Measurements from ENCODE around the gene PCGF3.
"Not testable (repeated sequence)": the region's sequence is repeated elsewhere in the genome, so short reads cannot be mapped to it uniquely, and the experiment has no call there.

Gene PCGF3

DNA sequence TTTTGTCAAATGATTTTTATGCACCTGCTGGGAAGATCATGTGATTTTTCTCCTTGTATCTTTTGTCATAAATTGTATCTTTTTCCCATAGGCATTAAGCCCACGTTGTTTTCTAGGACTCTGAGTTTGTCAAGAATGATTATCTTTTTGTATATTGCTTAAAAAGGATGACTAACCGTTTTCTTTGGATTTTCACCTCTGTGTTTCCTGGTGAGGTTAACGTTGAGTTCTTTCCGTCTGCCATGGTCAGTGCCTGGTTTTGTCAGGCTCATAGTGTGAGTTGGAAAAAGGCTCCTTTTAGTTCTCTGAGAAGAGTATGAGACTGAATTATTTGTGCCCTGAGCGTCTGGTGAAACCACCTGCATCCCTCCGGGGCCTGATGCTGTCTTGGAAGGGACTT is 21.9 kb downstream of the PCGF3 start:
- Mint-ChIP-seq H3K27me3 (no peaks in the 10 kb centered on the region), H3K36me3 (ENCODE audit: low read depth) (peaks cover 31% of the 10 kb centered on the region), H3K4me3 (no peak overlapping the region), H3K9me3 (no peaks in the 10 kb centered on the region), H3K27ac (no peak overlapping the region), H3K4me1 (ENCODE audit: low read depth) (peaks cover 23% of the 10 kb centered on the region)
- DNase-seq = no peak

DNA sequence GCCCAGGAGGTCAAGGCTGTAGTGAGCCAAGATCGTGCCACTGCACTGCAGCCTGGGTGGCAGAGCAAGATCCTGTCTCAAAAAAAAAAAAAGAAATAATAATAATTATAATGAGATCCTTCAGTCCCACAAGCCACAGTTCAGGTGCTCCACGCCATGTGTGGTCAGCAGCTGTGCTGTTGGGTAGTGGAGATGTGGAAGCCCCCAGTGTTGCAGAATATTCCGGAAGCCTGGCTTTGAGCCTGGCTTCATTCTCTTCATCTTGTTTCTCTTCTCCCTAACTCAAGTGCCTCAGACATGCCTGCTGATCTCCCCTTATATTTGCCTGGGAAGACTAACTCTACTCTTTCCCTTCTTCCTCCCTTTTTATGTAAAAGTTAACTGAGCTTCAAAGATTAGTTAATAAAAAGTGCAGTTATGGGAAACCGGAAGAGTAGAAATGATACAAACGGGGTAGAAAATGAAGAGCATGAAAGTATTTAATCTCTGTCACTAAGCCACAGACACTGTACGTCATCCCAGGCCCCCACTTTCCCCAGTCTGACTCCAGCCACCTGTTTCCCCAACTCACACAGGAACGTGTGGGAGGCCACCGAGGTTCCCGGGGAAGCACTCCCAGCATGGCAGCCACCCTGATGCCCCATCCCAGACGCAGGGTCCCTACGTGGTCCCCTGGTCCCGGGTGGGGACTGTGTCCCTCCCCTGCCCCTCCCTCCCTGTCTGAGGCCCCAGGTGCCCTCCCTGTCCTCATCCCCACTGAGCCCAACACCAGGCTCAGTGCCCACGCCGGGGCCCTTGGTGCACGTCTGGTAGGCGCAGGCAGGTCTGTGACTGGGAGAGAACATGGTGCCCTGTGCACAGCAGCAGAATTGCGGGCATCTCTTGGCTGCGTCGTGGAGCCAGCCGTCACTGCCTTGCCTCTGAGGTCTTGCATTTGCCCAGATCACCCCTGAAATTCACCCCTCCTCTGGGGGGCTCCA is 24.0 kb downstream of the PCGF3 start:
- Mint-ChIP-seq H3K27me3 (no peaks in the 10 kb centered on the region), H3K4me3 (no peak overlapping the region), H3K9me3 (no peaks in the 10 kb centered on the region), H3K4me1 (ENCODE audit: low read depth) (peaks cover 20% of the 10 kb centered on the region), H3K27ac (no peak overlapping the region), H3K36me3 (ENCODE audit: low read depth) (peaks cover 35% of the 10 kb centered on the region)
- no peak for DNase-seq

DNA sequence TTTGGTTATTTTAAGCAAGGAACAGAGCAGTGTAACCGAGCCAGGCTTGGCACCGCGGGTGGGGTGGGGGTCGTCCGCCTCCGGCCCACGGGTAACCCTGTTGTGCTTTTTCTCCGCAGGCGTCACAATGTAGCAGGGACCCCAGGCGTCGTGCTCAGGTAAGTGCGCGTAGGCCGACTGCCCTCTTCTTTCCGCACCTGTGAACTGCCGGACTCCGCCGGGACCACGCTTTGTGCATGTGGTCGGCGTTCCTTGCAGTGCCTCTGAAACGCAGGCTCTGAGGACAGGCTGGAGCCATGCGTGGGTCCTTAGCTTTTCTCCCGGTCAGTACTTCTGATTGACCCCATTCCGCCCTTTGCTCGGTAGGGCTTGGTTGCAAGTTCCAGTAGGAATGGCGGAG is 24.9 kb downstream of the PCGF3 start:
- Mint-ChIP-seq H3K4me1 (ENCODE audit: low read depth) (peaks cover 14% of the 10 kb centered on the region), H3K36me3 (ENCODE audit: low read depth) (peaks cover 41% of the 10 kb centered on the region), H3K9me3 (no peaks in the 10 kb centered on the region), H3K4me3 (no peak overlapping the region), H3K27me3 (no peaks in the 10 kb centered on the region), H3K27ac (no peak overlapping the region)
- DNase-seq = no peak

- Mint-ChIP-seq H3K36me3 (ENCODE audit: low read depth) (peaks cover 43% of the 10 kb centered on the region), H3K4me1 (ENCODE audit: low read depth) (peaks cover 11% of the 10 kb centered on the region)
- not testable (repeated sequence) for H3K9me3 Mint-ChIP-seq, H3K27ac Mint-ChIP-seq, DNase-seq, H3K4me3 Mint-ChIP-seq, H3K27me3 Mint-ChIP-seq
Observed at GRCh38 chr4:730946-731904, 25.6 kb downstream of the PCGF3 start.

DNA sequence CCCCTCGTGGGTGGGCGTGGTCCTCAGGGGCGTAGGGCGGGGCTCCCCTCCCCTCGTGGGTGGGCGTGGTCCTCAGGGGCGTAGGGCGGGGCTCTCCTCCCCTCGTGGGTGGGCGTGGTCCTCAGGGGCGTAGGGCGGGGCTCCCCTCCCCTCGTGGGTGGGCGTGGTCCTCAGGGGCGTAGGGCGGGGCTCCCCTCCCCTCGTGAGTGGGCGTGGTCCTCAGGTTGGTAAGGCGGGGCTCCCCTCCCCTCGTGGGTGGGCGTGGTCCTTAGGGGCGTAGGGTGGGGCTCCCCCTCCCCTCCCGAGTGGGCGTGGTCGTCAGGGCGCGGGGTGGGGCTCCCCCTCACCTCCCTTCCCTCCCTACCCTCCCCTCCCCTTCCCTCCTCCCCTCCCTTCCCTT is 26.3 kb downstream of the PCGF3 start:
- H3K4me3 Mint-ChIP-seq; DNase-seq; H3K9me3 Mint-ChIP-seq; H3K27me3 Mint-ChIP-seq; H3K27ac Mint-ChIP-seq; H3K4me1 Mint-ChIP-seq (ENCODE audit: low read depth): not testable (repeated sequence)
- H3K36me3 Mint-ChIP-seq (ENCODE audit: low read depth) = peaks cover 41% of the 10 kb centered on the region

DNA sequence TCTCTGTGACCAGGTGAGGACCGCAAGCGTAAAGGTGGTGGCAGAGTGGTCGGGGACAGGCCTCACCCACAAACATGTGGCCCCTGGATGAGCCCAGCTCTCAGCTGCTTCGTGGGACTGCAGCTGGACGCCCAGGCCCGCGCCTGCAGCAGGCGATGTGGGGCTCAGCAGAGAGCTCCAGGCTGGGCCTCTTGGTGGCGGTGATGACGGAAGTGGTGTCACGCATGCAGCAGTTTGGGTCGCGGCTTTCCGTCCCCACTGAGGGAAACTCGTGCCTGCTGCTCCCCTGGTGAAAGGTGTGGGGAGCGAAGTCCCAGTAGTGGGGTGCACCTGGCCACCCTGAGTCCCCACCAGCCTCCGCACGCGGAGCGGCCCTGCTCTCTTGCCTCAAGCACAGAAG is 26.9 kb downstream of the PCGF3 start:
- no peak overlapping the region for H3K27ac Mint-ChIP-seq
- H3K36me3 Mint-ChIP-seq (ENCODE audit: low read depth) = peaks cover 46% of the 10 kb centered on the region
- peaks cover 4% of the 10 kb centered on the region for H3K4me1 Mint-ChIP-seq (ENCODE audit: low read depth)
- H3K27me3 Mint-ChIP-seq = no peaks in the 10 kb centered on the region
- no peaks in the 10 kb centered on the region for H3K9me3 Mint-ChIP-seq
- no peak overlapping the region for H3K4me3 Mint-ChIP-seq
- no peak for DNase-seq

DNA sequence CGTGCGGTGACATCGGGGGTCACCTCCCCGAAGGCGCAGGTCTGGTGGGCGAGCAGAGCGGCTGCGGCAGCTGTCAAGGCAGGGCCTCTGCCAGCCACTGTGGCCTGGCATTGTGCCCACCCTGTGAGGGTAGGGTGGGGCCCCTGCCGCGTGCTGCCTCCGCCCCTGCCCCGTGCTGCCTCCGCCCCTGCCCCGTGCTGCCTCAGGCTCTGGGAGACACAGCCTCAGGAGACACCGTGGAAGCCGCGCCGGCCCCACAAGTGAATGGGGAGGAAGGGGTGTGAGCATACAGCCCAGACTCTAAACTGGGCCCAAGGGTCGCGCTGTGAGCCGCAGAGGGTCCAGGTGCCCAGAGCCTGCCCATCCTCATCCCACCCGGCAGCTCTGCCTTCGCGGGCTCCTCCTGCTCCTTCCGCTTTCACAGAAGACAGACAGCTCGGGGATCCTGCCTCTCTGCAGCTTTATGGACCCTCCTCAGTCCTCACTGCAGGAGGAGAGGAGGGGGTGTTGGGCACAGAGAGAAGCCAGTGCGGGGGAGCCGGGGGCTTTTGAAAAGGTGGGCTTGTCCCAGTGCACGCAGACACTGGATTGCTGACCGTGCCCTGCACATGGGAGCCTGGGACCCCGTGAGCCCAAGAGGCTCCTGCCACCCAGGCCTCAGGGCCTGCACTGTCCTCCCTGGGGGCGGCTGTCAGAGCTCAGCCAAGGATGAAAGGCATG is 27.4 kb downstream of the PCGF3 start:
- Mint-ChIP-seq H3K27ac (peak overlapping the region; percentile 50), H3K4me3 (no peak overlapping the region), H3K27me3 (no peaks in the 10 kb centered on the region), H3K36me3 (ENCODE audit: low read depth) (peaks cover 52% of the 10 kb centered on the region), H3K4me1 (ENCODE audit: low read depth) (no peaks in the 10 kb centered on the region), H3K9me3 (no peaks in the 10 kb centered on the region)
- DNase-seq = no peak

GRCh38 chr4:733631-733980 is 28.0 kb downstream of the PCGF3 start:
- no peaks in the 10 kb centered on the region for H3K27me3 Mint-ChIP-seq
- peak overlapping the region; percentile 50 for H3K27ac Mint-ChIP-seq
- no peaks in the 10 kb centered on the region for H3K4me1 Mint-ChIP-seq (ENCODE audit: low read depth)
- no peak overlapping the region for H3K4me3 Mint-ChIP-seq
- no peak for DNase-seq
- peaks cover 54% of the 10 kb centered on the region for H3K36me3 Mint-ChIP-seq (ENCODE audit: low read depth)
- no peaks in the 10 kb centered on the region for H3K9me3 Mint-ChIP-seq

DNA sequence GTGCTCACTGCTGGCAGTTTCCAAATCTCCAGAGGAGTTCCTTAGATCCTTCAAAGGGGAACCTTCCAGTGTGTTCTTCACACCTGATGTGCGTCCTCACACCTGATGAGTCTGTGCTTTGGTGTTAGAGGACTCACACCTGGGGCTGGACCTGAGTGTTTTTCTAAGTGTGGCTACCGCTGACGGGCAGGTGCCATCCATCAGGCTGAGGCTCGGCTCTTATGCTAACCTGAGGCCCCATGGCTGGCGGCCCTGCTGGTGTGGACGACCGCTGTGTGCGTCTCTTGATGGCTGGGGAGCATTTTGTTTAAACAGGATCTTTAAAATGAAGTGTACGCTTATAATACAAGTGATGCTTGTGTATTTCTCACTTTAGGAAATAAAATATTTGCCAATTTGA is 28.4 kb downstream of the PCGF3 start:
- Mint-ChIP-seq H3K27ac (no peak overlapping the region), H3K36me3 (ENCODE audit: low read depth) (peaks cover 56% of the 10 kb centered on the region), H3K9me3 (no peaks in the 10 kb centered on the region), H3K27me3 (no peaks in the 10 kb centered on the region), H3K4me1 (ENCODE audit: low read depth) (no peaks in the 10 kb centered on the region), H3K4me3 (no peak overlapping the region)
- DNase-seq = no peak

GRCh38 chr4:734951-735350 is 29.3 kb downstream of the PCGF3 start:
- Mint-ChIP-seq H3K4me3 (no peak overlapping the region), H3K36me3 (ENCODE audit: low read depth) (peaks cover 60% of the 10 kb centered on the region), H3K4me1 (ENCODE audit: low read depth) (no peaks in the 10 kb centered on the region), H3K27ac (no peak overlapping the region), H3K27me3 (no peaks in the 10 kb centered on the region), H3K9me3 (no peaks in the 10 kb centered on the region)
- DNase-seq = no peak

GRCh38 chr4:735583-735982 is 30.0 kb downstream of the PCGF3 start:
- H3K4me1 Mint-ChIP-seq (ENCODE audit: low read depth) = no peaks in the 10 kb centered on the region
- H3K27ac Mint-ChIP-seq = no peak overlapping the region
- H3K4me3 Mint-ChIP-seq = no peak overlapping the region
- peaks cover 62% of the 10 kb centered on the region for H3K36me3 Mint-ChIP-seq (ENCODE audit: low read depth)
- DNase-seq = no peak
- H3K27me3 Mint-ChIP-seq = no peaks in the 10 kb centered on the region
- no peaks in the 10 kb centered on the region for H3K9me3 Mint-ChIP-seq

- not testable (repeated sequence) for H3K9me3 Mint-ChIP-seq; H3K4me3 Mint-ChIP-seq; H3K4me1 Mint-ChIP-seq (ENCODE audit: low read depth); H3K27me3 Mint-ChIP-seq; H3K27ac Mint-ChIP-seq; DNase-seq
- peaks cover 63% of the 10 kb centered on the region for H3K36me3 Mint-ChIP-seq (ENCODE audit: low read depth)
Observed at GRCh38 chr4:736561-736960, 30.9 kb downstream of the PCGF3 start.

GRCh38 chr4:738781-739280 is 33.2 kb downstream of the PCGF3 start:
- DNase-seq = no peak
- H3K36me3 Mint-ChIP-seq (ENCODE audit: low read depth) = peaks cover 53% of the 10 kb centered on the region
- H3K4me1 Mint-ChIP-seq (ENCODE audit: low read depth) = no peaks in the 10 kb centered on the region
- H3K4me3 Mint-ChIP-seq = no peak overlapping the region
- no peaks in the 10 kb centered on the region for H3K27me3 Mint-ChIP-seq
- no peaks in the 10 kb centered on the region for H3K9me3 Mint-ChIP-seq
- H3K27ac Mint-ChIP-seq = no peak overlapping the region

- Mint-ChIP-seq H3K36me3 (ENCODE audit: low read depth) (peaks cover 53% of the 10 kb centered on the region), H3K4me1 (ENCODE audit: low read depth) (no peaks in the 10 kb centered on the region), H3K27ac (no peak overlapping the region), H3K4me3 (no peak overlapping the region), H3K27me3 (no peaks in the 10 kb centered on the region), H3K9me3 (no peaks in the 10 kb centered on the region)
- DNase-seq = no peak
Observed at GRCh38 chr4:739569-739968, 33.9 kb downstream of the PCGF3 start.

All from activated T-cell treated with anti-CD3 and anti-CD28 coated beads, Interleukin-2, amount 50 U/mL, for 24 hours (primary cell).